A673 (cell line): ENCODE data around the gene GXYLT1. TPM values are rescaled to one million over a fixed set of nuclear protein-coding genes. Genes with fewer than 3 reads are reported as not detected.

Experiments used
- BruUV-seq: library from RNA; stranded (reverse); fragments of 400-500 nt; replicated peaks from 2 replicates; lab custom pipeline; 2021; lab: Mats Ljungman, UMichigan
- CTCF ChIA-PET: fragments of 300-600 bp; sonication (Branson Sonifier 250); formaldehyde crosslinking; loops from one replicate; lab custom pipeline; 2022; ENCODE audit warnings: antibody characterized with exemption; lab: Charles Lee
- POLR2A ChIA-PET: fragments of 300-600 bp; sonication (Branson Sonifier 250); formaldehyde crosslinking; loops from one replicate; lab custom pipeline; 2022; ENCODE audit warnings: antibody characterized with exemption; ENCODE audit not compliant: low non-redundant PET; lab: Charles Lee
- DNase-seq: peaks from one replicate; pipeline ENCODE4 v3.0.0-alpha.2; 2015; ENCODE audit warnings: low spot score
- H3K27ac ChIP-seq: fragments of 200-600 bp; sonication (generic); 2 replicates; pipeline ENCODE4 v1.5.1; 2016; ENCODE audit warnings: mixed run types, low read depth, mild to moderate bottlenecking, mixed read lengths, antibody characterized with exemption, low read length; ENCODE audit not compliant: poor library complexity, severe bottlenecking
- H3K27me3 ChIP-seq: fragments of 200-600 bp; sonication (generic); replicated peaks from 2 replicates; pipeline ENCODE4 v1.6.1; 2017; ENCODE audit warnings: mixed run types, low read depth, mild to moderate bottlenecking, mixed read lengths, antibody characterized with exemption, low read length; ENCODE audit not compliant: insufficient read depth, poor library complexity
- H3K36me3 ChIP-seq: fragments of 200-600 bp; sonication (generic); 2 replicates; pipeline ENCODE4 v1.6.1; 2016; ENCODE audit warnings: mixed run types, mild to moderate bottlenecking, mixed read lengths, antibody characterized with exemption, low read length; ENCODE audit not compliant: insufficient read depth, poor library complexity, severe bottlenecking
- H3K4me1 ChIP-seq: fragments of 200-600 bp; sonication (generic); 2 replicates; pipeline ENCODE4 v1.6.1; 2017; ENCODE audit warnings: mixed run types, mild to moderate bottlenecking, mixed read lengths, antibody characterized with exemption, low read length; ENCODE audit not compliant: insufficient read depth, poor library complexity, severe bottlenecking
- H3K4me3 ChIP-seq: fragments of 200-600 bp; sonication (generic); 2 replicates; pipeline ENCODE4 v1.5.1; 2016; ENCODE audit warnings: low read depth, mixed run types, mild to moderate bottlenecking, mixed read lengths, low read length; ENCODE audit not compliant: poor library complexity, severe bottlenecking
- H3K9me3 ChIP-seq: fragments of 200-600 bp; sonication (generic); 2 replicates; pipeline ENCODE4 v1.6.1; 2016; ENCODE audit warnings: mixed run types, low read depth, mild to moderate bottlenecking, mixed read lengths, antibody characterized with exemption, low read length; ENCODE audit not compliant: poor library complexity, severe bottlenecking
- EZH2 ChIP-seq: fragments of 200-600 bp; sonication (generic); IDR thresholded peaks from 2 replicates; pipeline ENCODE4 v1.6.1; 2017; ENCODE audit warnings: borderline replicate concordance, low read depth, mild to moderate bottlenecking, mixed read lengths, antibody characterized with exemption, low read length; ENCODE audit not compliant: poor library complexity, severe bottlenecking
- intact Hi-C: fragments of 100-400 bp; cut with micrococcal nuclease; formaldehyde crosslinking; loops from one replicate; pipeline ENCODE4 v1.10.0; 2022; ENCODE audit not compliant: unreplicated experiment
- total RNA-seq: library from RNA; stranded (reverse); gene quantifications from 2 replicates; pipeline ENCODE4 v1.2.3, GENCODE V29; 2021
- TF ChIP-seq, protein P1 (sequence below): fragments of 300-800, 200-600 bp; sonication (generic); conservative IDR thresholded peaks from 2 replicates; pipeline ENCODE4 v1.5.1; 2017; ENCODE audit warnings: low read depth, mild to moderate bottlenecking, antibody characterized with exemption, low read length, moderate library complexity, mixed read lengths

GXYLT1 gene
- total RNA-seq, 1 experiment from 2014 or later, result 25.0 TPM

DNA sequence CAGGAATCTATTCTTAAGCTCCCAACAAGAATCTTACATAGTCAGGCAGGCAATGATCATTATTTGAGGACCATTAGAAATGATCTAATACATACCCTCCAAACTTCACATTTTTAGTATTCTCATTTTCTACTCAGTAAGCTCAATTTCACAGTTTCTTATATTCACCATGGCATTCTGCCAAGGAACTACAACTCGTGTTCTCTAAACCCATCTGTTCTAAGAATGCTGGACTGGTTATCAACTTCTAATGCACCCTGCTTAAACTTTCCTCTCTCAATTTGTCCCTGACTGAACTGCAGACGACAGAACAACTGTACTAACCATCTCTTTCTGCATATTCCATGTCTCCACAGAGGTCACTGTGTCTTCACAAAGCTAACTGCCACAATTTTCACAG, 58.6 kb downstream of the GXYLT1 start:
- intact Hi-C loops, result no loop called here
- no peaks in the 10 kb centered on the region for H3K36me3 ChIP-seq
- TSS peak; percentile 6 for BruUV-seq
- peak; percentile 55 for DNase-seq
- POLR2A ChIA-PET, result no interaction called here
- H3K27ac ChIP-seq, result no peak overlapping the region
- no peaks in the 10 kb centered on the region for H3K27me3 ChIP-seq
- TF ChIP-seq, protein P1, sequence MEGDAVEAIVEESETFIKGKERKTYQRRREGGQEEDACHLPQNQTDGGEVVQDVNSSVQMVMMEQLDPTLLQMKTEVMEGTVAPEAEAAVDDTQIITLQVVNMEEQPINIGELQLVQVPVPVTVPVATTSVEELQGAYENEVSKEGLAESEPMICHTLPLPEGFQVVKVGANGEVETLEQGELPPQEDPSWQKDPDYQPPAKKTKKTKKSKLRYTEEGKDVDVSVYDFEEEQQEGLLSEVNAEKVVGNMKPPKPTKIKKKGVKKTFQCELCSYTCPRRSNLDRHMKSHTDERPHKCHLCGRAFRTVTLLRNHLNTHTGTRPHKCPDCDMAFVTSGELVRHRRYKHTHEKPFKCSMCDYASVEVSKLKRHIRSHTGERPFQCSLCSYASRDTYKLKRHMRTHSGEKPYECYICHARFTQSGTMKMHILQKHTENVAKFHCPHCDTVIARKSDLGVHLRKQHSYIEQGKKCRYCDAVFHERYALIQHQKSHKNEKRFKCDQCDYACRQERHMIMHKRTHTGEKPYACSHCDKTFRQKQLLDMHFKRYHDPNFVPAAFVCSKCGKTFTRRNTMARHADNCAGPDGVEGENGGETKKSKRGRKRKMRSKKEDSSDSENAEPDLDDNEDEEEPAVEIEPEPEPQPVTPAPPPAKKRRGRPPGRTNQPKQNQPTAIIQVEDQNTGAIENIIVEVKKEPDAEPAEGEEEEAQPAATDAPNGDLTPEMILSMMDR, result no peak
- TF ChIP-seq EZH2, result no peak
- H3K4me3 ChIP-seq, result no peak overlapping the region
- H3K9me3 ChIP-seq, result no peaks in the 10 kb centered on the region
- CTCF ChIA-PET, result no interaction called here
- H3K4me1 ChIP-seq, result peaks cover 23% of the 10 kb centered on the region

DNA sequence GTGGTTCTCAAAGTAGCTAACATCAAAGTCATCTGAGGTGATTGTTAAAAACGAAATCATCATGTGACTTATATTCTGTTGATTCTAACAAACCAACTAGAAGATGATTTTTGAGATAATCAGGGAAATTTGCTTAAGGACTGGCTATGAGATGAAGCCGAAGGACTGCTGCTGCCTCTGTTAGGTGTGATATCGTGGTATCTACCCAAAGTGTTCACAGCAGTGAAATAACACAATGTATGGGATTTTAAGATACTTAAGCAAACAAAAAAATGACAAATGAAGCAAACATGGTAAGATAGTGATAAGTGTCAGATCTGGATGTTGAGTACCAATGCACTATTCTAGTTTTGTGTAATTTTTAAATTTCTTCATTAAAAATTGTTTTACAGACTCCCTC, 59.1 kb downstream of the GXYLT1 start:
- H3K4me3 ChIP-seq, result no peak overlapping the region
- H3K27me3 ChIP-seq, result no peaks in the 10 kb centered on the region
- ChIA-PET POLR2A (no interaction called here), CTCF (no interaction called here)
- no TSS peak for BruUV-seq
- TF ChIP-seq, protein P1, result no peak
- TF ChIP-seq EZH2, result no peak
- intact Hi-C loops, result no loop called here
- no peaks in the 10 kb centered on the region for H3K36me3 ChIP-seq
- no peaks in the 10 kb centered on the region for H3K9me3 ChIP-seq
- peaks cover 18% of the 10 kb centered on the region for H3K4me1 ChIP-seq
- H3K27ac ChIP-seq, result no peak overlapping the region
- DNase-seq, result no peak

DNA sequence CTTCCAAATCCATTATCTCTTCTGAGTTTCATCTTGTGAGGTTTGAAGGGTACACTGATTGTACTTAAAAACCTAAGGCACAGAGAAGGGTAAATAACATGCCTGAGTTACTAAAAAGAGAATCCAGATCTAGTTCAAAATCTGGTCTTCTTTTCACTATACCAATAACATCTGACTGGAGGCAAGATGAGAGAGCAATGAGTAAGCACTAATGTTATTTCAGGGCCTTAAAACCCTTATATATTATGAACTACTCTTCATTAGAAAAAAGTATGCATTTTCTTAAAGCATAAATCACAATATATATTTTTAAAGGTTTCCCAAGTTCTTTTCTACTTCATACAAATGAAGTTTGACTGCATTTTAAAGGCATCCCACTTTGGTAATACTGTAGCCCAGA, 60.2 kb downstream of the GXYLT1 start:
- Histone ChIP-seq H3K4me3 (no peak overlapping the region), H3K27me3 (no peaks in the 10 kb centered on the region), H3K4me1 (peaks cover 11% of the 10 kb centered on the region), H3K36me3 (no peaks in the 10 kb centered on the region), H3K27ac (no peak overlapping the region), H3K9me3 (no peaks in the 10 kb centered on the region)
- TF ChIP-seq, protein P1, result no peak
- no peak for TF ChIP-seq EZH2
- no peak for DNase-seq
- ChIA-PET CTCF (no interaction called here), POLR2A (no interaction called here)
- no TSS peak for BruUV-seq
- intact Hi-C loops, result no loop called here
